GM04503 (cell line): ENCODE data around the gene URAD.
"Not testable (repeated sequence)": the region's sequence is repeated elsewhere in the genome, so short reads cannot be mapped to it uniquely, and the experiment has no call there.

Experiments used
- DNase-seq: peaks from one replicate; pipeline ENCODE4 v3.0.0-alpha.2; 2012; ENCODE audit warnings: low read depth

Gene URAD

DNA sequence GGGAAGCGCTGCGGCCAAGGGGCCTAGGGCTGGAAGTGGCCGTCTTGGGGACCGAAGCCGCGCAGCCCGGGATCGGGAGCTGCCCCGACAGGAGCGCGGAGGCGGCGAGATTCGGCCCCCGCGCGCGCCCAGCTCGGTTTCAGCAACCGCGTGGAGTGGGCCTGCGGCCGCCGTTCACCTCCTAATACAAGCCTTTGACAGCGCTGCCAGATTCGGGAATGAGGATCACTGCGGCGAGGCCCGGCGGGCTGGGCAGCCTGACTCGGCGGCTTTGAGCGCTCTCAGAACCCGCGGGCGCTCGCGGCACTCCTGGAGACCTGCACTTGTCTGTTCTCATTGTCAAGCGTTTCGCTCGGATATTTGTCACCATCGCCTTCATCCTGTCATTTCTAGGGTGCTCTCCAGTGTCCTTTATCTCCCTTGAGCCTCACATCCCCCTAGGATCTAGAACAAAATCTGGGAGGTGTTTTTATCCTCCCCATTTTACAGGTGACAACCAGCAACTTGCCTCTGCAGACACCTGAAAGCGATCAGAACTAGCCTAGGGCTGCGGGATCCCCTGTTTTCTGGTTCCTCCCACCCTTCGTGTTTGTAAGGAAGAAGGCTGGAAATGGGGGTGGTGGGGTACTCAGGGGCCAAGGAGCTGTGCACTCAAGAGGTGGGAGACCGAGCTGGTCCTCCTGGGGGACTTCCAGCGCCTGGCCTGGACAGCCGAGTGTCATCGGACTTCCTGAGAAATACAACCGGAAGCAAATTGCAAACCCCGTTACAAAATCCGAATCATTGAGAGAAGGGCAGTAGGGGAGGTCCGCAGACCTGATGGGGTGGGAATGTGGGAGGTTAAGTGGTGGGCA, 17.9 kb downstream of the URAD start:
- DNase-seq = no peak

DNA sequence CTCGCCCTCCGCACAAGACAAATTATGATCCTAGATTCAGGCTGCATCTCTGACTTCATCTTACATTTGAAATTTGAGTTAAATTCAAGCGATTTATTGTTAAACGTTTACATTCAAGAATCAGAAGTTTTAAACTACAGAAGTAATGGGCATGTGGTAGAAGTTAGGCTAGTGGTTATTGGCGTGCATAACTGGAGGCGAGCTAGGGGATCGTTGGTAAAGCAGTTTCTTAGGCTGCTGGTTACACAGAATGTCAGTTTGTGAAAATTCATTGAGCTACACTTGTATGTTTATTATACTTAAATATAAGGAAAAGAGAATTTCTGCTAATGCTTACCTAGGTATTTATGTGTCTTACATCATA, 18.6 kb downstream of the URAD start:
- no peak for DNase-seq

DNA sequence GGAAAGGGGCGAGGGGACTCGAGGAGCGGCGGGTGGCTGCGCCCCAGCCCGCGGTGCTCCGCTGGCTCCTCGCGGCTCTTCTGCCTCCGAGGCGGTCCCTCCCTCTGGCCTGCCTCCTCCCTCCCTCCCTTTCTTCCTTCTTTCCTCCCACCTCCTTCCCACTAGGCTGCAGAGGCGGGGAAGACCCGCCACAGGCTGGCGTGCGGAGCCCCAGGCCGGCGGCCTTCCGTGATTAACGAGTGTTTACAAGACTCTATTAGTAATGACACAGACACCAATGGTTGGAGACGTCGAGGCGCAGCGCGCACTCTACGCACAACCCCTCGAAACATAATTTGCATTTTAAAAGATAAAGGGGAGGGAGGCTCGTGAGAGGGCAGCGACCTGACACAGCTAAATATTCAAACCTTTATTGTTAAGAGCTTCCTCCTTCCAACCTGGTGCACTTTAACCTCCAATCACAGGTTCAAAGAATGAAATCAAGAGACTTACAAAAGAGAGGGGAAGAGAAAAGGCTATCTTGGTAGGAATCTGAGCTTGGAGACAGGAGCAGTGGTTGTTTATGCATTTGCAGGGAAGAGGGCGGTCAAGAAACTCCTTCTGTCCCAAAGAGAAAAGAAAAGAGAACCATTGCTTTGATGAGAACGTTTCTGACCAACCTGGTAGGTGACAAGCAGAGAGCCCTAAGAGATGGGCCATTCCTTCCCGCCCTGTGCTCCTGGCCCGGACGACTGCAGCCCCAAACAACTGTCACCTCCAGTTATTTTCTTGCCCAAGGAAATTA, 19.2 kb downstream of the URAD start, which contains the start of gene CDX2:
Gene CDX2 (minus strand): TSS at position 234 of the 784 bp plus-strand sequence. CDS start 309 bp downstream, outside the sequence.
- DNase-seq = no peak

DNA sequence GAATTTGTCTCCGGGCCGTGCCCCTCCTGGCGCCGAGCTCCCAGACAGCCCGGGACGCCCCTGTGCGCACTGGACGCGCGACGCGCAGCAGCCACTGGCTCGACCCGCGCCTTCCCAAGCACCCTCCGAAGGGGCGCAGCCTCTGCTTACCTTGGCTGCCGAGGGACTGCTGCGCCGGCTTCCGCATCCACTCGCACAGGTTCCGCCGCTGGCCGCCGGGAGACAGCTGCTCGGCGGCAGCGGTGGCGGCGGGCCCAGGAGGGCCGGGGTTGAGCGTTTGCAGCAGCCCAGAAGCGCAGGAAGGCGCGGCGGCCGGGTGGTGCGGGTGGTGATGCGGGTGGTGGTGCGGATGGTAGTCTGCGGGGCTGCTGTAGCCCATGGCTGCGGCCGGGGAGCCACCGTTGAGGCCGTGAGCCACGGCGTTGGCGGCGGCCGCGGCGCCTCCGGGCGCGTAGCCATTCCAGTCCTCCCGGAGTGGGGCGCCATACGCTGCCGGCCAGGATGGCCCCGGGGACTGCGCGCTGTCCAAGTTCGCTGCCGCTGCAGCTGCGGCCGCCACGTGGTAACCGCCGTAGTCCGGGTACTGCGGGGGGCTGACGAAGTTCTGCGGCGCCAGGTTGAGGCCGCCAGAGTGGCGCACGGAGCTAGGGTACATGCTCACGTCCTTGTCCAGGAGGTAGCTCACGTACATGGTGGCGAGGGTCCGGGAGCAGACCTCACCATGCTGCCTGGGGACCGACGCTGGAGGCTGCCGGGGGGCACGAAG, 20.0 kb downstream of the URAD start:
- no peak for DNase-seq

DNA sequence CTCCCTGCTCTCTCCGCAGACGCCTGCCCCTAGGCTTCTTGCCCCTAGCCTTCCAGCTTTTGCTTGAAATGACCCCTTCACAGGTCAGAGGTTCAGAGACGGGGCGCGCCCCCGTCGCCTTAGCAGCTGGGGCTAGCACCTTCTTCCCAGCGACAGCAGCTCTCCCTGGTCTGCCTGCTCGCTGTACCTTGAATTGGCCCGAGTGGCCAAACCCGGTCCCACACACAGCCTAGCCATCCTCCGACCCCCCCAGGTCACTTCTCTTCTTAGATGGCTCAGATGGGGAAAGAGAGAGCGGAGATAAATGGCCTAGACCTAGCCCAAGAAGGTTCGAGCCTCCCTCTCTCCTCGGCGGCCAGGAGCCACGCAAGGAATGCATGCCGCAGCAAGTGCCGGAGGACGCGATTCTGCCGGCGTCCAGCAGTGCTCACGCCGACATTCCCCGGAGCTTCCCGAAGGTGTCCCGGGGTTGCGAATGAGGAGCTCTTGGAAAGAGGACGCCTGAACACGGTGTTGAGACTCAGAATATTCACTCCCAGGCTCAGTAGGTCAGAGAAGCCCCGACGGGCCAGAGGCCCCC, 20.7 kb downstream of the URAD start:
- DNase-seq = no peak

DNA sequence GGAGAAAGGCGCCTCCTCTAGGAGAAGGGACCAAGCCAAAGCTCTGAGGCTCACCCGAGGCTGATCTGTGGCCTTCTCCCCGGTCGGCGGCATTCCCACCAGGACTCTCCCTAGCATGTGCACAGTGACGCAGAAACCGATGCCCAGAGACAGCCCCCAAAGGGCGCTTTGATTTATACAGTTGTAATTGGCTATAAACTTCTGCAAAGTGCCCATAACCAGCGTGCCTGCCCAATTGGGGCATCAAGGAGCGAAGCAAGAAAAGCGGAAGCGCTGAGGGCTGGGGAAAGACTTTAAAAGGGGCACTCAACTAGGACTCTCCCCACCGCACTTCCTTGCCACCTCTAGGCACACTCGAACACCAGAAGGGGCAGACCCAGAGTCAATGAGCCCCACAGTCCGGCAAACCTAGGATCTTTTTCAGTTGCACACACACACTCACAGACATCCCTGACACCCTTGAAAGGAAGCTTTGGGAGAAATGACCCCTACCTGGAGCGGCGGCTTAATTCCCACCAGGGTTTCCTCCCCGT, 21.2 kb downstream of the URAD start:
- no peak for DNase-seq

DNA sequence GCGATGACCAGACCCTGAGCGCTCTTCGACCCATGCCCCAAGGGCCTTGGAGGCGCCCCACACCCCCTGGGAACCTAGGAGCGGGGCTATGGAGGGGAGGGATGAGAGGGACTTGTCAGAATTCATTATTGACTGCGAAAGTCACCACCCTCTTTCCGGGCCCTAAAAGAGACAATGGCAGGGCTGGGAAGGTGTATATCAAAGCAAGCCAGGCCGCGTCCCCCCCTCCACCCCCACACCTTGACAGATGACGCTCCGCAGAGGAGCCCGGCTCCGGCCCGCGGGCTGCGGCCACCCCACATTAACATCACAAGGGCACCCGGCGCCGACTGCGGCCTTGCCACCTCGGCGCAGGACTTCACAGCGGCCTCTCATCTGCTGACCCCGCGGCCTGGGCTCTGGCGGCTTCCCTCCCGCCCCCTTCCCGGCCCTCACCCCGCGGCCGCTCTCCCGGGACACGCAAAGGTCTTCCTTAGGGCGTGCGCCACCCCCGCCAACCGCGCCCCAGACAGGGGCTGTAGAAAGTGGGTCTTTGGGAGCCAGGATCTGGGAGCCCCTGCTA, 21.8 kb downstream of the URAD start:
- no peak for DNase-seq

DNA sequence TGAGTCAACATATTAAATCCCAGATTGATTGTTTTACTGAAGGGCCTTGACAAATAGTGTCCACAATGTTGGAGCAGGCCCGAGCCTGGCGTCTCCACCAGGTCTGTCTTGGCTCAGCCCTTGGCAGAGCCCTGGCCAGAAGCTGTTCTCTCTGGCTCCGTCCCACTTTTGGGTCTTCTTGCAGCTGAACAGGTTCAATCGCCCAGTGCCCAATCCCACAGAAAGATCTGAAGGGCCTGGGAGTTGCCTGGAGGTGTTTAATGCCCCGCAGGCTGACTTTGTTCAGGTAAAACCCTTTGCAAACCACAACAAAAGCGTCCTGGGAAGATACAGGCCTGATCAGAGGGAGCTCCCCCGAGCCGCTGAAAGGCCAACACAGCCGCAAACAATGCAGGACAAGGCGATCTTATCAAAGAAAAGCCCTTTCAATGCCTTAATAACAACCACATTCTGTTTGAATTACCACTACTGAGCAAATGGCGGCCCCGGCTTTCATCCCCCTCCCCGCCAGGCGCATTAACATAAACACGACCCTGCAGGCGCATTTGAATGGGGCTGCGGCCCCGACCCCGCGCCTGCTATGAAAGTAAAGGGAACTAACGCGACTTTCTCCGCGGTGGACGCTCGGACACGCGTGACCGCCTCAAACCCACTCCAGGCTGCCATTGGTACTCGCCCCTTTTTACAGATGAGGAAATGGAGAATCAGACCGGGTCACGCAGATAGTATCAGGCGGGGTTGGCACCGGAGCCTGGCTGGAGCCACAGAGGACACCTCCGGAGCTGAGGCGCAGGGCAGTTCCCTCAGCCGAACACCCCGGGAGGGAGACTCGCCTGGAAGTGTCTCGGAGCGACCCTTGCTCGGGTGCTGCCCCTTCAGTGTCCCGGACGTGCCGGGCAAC, 22.5 kb downstream of the URAD start:
- DNase-seq = no peak

DNA sequence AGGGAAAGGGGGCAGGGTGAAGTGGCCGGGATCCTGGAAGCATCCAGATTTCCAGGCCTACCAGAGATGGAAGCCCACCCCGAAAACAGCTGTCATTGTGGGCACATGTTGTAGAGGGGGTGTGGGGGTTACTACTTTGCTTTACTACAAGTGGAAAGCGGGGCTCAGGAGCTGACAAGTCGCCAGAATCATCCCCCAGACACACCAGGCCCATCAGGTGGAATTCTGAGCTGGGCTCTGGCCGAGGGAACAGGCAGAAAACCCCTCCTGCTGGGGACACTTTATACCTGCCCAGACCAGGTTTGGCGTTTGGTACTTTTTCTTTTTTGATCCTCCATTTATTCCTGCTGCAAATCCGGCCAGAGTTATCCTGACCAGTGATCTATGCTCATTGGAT, 23.2 kb downstream of the URAD start:
- no peak for DNase-seq

DNA sequence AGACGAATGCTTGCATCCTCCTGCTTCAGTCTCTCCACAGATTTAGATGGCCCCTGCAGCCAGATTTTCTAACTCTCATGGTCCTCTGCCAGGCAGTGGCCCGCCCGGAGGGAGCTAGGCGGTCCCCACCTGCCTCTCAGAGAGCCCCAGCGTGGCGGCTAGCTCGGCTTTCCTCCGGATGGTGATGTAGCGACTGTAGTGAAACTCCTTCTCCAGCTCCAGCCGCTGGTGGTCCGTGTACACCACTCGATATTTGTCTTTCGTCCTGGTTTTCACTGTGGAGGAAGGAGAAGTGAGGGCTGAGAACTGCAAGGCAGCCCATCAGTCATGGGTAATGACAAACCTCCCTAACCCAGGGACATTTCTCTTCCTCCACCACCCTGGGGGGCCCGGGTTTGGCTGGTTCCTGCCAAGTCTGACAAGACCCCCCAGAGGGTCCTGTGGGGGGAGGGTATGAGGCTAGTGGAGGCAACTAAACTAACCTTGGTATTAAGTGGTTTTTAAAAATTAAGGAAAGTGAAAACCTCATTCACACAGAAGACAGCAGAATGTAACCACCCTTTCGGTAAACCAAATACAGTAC, 23.7 kb downstream of the URAD start:
- DNase-seq = no peak

DNA sequence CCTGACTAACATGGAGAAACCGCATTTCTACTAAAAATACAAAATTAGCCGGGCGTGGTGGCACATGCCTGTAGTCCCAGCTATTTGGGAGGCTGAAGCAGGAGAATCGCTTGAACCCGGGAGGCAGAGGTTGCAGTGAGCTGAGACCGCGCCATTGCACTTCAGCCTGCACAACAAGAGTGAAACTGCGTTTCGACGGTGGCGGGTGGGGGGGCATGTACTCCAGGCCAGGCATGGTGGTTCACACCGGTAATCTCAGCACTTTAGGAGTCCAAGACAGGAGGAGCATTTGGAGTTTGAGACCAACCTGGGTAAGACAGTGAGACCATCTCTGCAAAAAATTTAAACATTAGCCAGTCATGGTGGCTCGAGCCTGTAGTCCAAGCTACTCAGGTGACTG, 24.3 kb downstream of the URAD start:
- DNase-seq = not testable (repeated sequence)

DNA sequence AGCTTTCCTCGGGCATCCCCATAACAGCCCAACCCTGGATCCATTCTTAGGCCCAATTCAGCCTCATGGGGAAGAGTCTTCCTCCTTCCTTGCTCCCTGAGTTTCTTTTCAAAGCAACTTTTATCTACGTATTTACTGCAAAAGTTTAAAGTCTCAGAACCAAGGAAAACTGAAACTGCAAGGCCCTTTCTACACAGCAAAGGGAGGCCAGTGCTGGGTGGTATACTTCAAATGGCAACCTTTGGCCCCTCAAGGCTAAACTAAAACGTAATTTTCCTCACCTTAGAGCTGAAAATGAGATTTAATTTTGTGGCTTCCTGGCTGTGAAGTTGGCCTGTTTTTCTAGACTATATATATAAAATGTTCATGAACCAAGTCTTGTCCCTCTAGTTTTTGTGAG, 25.0 kb downstream of the URAD start:
- DNase-seq = no peak

DNA sequence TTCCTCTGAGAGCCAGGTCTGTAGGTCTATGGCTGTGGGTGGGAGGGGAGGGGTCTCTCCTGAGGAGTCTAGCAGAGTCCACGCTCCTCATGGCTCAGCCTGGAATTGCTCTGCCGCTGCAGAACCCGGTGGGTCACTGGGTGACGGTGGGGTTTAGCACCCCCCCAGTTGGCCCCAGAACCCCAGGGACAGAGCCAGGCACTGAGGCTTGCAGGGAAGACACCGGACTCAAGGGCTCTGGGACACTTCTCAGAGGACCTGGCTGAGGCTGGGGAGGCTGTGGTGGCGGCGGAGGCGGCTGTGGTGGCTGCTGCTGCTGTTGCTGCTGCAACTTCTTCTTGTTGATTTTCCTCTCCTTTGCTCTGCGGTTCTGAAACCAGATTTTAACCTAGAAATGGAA, 25.5 kb downstream of the URAD start:
- no peak for DNase-seq

DNA sequence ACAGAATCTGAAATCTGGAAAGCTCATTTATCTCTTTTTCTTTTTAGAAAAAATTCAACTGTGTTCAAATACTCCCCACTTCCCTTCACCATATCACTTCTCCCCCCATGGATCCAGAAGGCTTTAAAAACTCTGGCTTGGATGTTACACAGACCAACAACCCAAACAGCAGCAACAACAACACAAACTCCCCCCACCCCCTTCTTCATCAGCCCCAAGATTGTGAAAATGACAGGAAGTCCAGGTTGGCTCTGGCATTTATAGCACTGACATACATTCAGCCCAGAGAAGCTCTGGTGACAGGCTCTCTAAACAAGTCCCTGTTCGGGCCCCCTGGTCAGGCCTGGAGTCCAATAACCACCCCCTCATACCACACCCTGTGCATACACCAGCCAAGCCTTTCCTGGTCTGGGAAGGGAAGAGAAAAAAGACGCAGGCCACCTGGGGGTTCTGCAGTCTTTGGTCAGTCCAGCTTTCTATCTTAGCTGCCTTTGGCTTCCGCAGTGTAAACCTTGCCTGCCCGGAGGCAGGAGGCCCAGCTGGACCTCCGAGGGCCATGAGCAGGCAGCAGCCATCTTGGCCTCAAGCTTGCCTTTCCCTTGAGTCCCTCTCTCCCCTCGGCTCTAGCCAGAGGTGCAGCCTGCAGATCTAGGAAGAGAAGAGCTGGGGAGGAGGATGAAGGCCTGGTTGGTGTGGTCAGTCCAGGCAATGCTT, 26.2 kb downstream of the URAD start:
- no peak for DNase-seq

DNA sequence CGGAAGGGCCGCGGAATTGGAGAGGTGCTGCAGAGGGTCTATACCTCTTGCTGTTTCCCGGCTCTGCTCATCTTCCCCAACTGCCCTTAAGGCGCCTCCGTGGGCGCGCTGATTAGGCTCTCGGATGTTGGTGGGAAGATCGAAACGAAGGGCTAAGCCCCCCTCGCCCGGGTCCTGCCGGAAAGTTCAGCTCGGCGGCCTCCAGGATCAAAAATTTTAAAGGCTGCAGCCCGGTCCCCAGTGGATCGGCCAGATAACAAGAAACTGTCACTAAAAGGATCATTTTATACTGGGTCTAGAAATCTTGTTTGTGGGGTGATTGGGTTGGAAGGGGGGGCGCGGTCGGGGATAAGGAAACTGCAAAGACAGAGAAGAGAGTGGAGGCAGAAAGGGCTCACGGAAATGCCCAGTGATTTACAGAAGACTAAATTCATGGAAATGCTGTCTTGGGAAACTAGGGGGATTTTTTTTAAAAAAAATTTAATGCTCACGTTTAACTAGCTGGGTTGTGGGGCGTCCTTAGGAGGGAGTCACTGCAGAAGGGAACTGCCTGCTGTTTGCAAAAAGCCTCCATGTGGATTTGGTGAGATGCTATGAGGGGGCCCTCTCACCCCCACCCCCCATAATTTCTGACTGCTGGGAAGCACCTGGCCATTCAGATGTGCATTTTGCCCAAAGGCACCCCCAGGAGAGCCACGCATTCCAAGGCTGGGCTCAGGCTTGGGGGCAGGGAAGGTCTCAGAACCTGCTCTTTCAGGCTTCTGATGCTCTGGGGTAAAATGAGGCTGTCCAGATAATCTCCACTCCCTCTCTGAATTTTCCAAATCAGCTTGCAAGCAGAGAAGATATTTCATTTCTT, 27.0 kb downstream of the URAD start:
- no peak for DNase-seq

DNA sequence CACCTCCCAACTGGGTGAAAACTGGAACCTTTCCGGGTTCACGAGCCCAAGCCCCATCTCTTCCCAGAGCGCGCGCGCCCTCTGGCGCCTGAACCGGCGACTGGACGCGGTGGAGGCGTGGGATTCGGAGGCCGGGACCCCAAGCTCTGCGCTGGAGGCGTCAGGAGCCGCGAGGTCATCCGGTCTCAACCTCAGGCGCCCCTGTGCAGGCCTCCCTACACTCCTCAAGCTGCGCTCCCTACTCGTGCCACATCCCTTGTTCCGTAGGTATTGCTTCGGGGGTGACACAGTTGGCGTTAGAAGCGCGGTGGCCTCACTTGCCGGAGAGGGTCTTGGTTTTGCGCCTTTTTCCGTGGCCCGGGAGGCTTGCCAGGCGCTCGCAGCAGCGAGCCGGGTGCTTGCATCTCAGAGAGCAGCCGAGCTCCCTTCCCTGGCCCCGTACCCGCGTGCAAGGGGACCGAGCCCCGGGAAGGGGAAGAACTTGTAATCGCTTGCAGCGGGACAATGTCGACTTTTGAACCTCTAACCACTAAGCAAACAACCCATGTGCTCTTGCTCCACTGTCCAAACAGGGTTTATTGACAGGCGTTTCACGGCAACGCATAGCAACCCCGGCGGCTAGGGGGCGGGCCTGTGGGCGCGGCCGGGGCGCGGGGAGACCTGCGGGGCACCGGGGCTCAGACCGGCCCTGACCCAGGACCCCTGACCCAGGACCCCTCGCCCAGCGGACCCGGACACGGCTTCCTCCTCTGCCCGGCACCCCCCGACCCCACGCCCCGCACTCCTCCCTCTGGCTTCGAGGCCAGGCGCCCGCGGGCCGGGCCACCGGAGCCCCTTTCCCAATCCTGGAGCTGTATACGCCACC, 27.9 kb downstream of the URAD start:
- DNase-seq = no peak

DNA sequence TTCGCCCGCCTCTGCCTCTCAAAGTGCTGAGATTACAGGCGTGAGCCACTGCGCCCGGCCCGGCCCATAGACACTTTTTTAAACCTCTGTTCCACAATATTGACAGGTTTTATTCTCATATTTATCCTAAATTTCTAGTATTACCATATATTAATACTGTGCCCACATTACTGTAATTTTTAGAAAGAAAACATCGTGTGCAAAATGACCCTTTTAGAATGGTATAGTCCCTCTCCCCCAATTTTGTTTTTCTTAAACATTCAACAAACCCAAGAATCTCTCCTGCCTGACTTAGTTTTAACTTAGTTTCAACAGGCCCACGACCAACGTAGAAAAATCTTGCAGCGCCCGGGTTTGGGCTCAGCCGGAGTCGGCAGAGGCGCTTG, 28.5 kb downstream of the URAD start:
- DNase-seq = no peak
